B cell (primary cell): ENCODE measurements around the gene NADK2. TPM values are rescaled to one million over a fixed set of nuclear protein-coding genes. Genes with fewer than 3 reads are reported as not detected.
A peak's percentile ranks its signal among the peaks of the same experiment; 100 is the strongest.

ENCODE experiments used
- ATAC-seq: fragments of 200-7000 bp; cut with Tn5 transposase; one replicate; pipeline ENCODE4 v1.10.0; 2021; ENCODE audit warnings: low read depth, mild to moderate bottlenecking, moderate number of reproducible peaks, moderate library complexity
- CTCF ChIA-PET: fragments of 350-600 bp; sonication (Branson Sonifier 250); formaldehyde crosslinking; loops from one replicate; lab custom pipeline; 2021; ENCODE audit warnings: antibody characterized with exemption, inconsistent platforms; lab: Charles Lee
- POLR2A ChIA-PET: fragments of 350-600 bp; sonication (Branson Sonifier 250); formaldehyde crosslinking; loops from one replicate; lab custom pipeline; 2021; ENCODE audit warnings: antibody characterized with exemption; lab: Charles Lee
- DNase-seq: peaks from one replicate; pipeline ENCODE4 v3.0.0; 2013
- H2AFZ ChIP-seq: 2 replicates; pipeline ENCODE4 v1.6.1; 2012; ENCODE audit warnings: mild to moderate bottlenecking, low read depth, low read length; ENCODE audit not compliant: insufficient read depth, poor library complexity, severe bottlenecking
- H3K27ac ChIP-seq, 2 donors: 1 replicate in 1 of 2; 2 replicates in 1 of 2; pipeline ENCODE4 v1.5.1; 2012 to 2013; ENCODE audit warnings: low read length in 2 of 2, mild to moderate bottlenecking in 2 of 2, moderate library complexity in 1 of 2
- H3K27me3 ChIP-seq, 4 experiments: fragments of 200-600 bp in 1 of 4; sonication (generic) in 1 of 4; replicated peaks in 1 of 4; 1 replicate in 2 of 4; 2 replicates in 2 of 4; pipeline versions ENCODE4 v1.6.1 to v1.7.0; 2013 to 2016; ENCODE audit warnings: low read length in 3 of 4, mild to moderate bottlenecking in 2 of 4, mixed read lengths in 1 of 4, moderate library complexity in 1 of 4; ENCODE audit not compliant: insufficient read depth in 4 of 4, control insufficient read depth in 3 of 4; ENCODE audit errors: control extremely low read depth in 1 of 4
- H3K36me3 ChIP-seq, 2 experiments: replicated peaks in 1 of 2; 1 replicate in 1 of 2; 2 replicates in 1 of 2; pipeline versions ENCODE4 v1.6.1 to v1.7.1; 2013; ENCODE audit warnings: low read length in 1 of 2; ENCODE audit not compliant: insufficient read depth in 2 of 2, control insufficient read depth in 1 of 2; ENCODE audit errors: control extremely low read depth in 1 of 2, extremely low read depth in 1 of 2
- H3K4me1 ChIP-seq, 2 donors: fragments of 200-600 bp in 1 of 2; sonication (generic) in 1 of 2; 1 replicate in 1 of 2; 2 replicates in 1 of 2; pipeline versions ENCODE4 v1.5.1 to v1.6.1; 2013 to 2017; ENCODE audit warnings: low read length in 2 of 2; ENCODE audit not compliant: control insufficient read depth in 2 of 2, insufficient read depth in 2 of 2
- H3K4me2 ChIP-seq: replicated peaks from 2 replicates; pipeline ENCODE3; 2012; ENCODE audit warnings: mild to moderate bottlenecking, low read depth, low read length; ENCODE audit not compliant: poor library complexity, severe bottlenecking
- H3K4me3 ChIP-seq, 5 experiments: fragments of 200-600 bp in 1 of 5; sonication (generic) in 1 of 5; 1 replicate in 3 of 5; 2 replicates in 2 of 5; pipeline versions ENCODE4 v1.5.1 to v1.7.0; 2011 to 2016; ENCODE audit warnings: low read length in 4 of 5, mild to moderate bottlenecking in 4 of 5, low read depth in 2 of 5, control low read depth in 1 of 5, moderate library complexity in 1 of 5; ENCODE audit not compliant: insufficient read depth in 1 of 5; ENCODE audit errors: control extremely low read depth in 1 of 5, extremely low read depth in 1 of 5
- H3K79me2 ChIP-seq: fragments of 200-600 bp; sonication (generic); one replicate; pipeline ENCODE4 v1.6.0; 2016; ENCODE audit warnings: low read length; ENCODE audit not compliant: control insufficient read depth, insufficient read depth
- H3K9ac ChIP-seq: fragments of 200-600 bp; sonication (generic); 2 replicates; pipeline ENCODE4 v1.6.1; 2017; ENCODE audit warnings: mild to moderate bottlenecking, low read length, moderate library complexity
- H3K9me3 ChIP-seq, 3 donors: one replicate each; pipeline versions ENCODE4 v1.6.1 to v1.7.1; 2013; ENCODE audit warnings: low read length in 2 of 3; ENCODE audit not compliant: control insufficient read depth in 2 of 3, insufficient read depth in 1 of 3; ENCODE audit errors: control extremely low read depth in 1 of 3
- H4K20me1 ChIP-seq: 2 replicates; pipeline ENCODE4 v1.6.0; 2012; ENCODE audit warnings: mild to moderate bottlenecking, low read length; ENCODE audit not compliant: insufficient read depth, control insufficient read depth, poor library complexity, severe bottlenecking
- H3K27ac Mint-ChIP-seq: one replicate; pipeline ENCODE4 v1.8.0; 2021; ENCODE audit warnings: mixed read lengths
- H3K27me3 Mint-ChIP-seq: one replicate; pipeline ENCODE4 v1.8.0; 2021; ENCODE audit warnings: mixed read lengths
- H3K4me1 Mint-ChIP-seq: one replicate; pipeline ENCODE4 v1.8.0; 2021; ENCODE audit warnings: mixed read lengths
- H3K4me3 Mint-ChIP-seq: one replicate; pipeline ENCODE4 v1.8.0; 2021; ENCODE audit warnings: mixed read lengths
- H3K9me3 Mint-ChIP-seq: one replicate; pipeline ENCODE4 v1.8.0; 2022; ENCODE audit warnings: mixed read lengths; ENCODE audit not compliant: insufficient read depth
- EZH2 ChIP-seq: IDR thresholded peaks from 2 replicates; pipeline ENCODE4 v1.6.1; 2012; ENCODE audit warnings: borderline replicate concordance, low read depth, mild to moderate bottlenecking, moderate library complexity, low read length; ENCODE audit not compliant: insufficient read depth, poor library complexity, severe bottlenecking
- WGBS: methylation state at CpG from one replicate; pipeline ENCODE4 v1.1.5; 2013; ENCODE audit warnings: missing lambda C conversion rate; ENCODE audit not compliant: insufficient coverage; 5-methylcytosine and 5-hydroxymethylcytosine counted together
- intact Hi-C: fragments of 100-400 bp; cut with micrococcal nuclease; formaldehyde crosslinking; loops from one replicate; pipeline ENCODE4 v1.10.0; 2022
- polyA plus RNA-seq: library from polyadenylated mRNA; depleted of rRNA; stranded (reverse); fragments of >200 nt; gene quantifications from 2 replicates; pipeline ENCODE4 v1.2.3, GENCODE V29; 2012
- total RNA-seq, 2 donors: library from RNA; stranded (reverse); fragments of 120-200 nt in 1 of 2; gene quantifications; 1 replicate in 1 of 2; 2 replicates in 1 of 2; pipeline versions ENCODE4 v1.2.3 to v1.2.4, GENCODE V29; 2013 to 2022
- TF ChIP-seq, protein P1 (sequence below): fragments of 200-600 bp; IDR thresholded peaks from one replicate; pipeline ENCODE4 v1.8.0; 2022; ENCODE audit warnings: antibody characterized with exemption, mild to moderate bottlenecking

The NADK2 gene
- total and polyA plus RNA-seq, 2 donors (not counting 1 experiment from before 2014, with no cell fraction given): 3.3 to 18.6 TPM

DNA sequence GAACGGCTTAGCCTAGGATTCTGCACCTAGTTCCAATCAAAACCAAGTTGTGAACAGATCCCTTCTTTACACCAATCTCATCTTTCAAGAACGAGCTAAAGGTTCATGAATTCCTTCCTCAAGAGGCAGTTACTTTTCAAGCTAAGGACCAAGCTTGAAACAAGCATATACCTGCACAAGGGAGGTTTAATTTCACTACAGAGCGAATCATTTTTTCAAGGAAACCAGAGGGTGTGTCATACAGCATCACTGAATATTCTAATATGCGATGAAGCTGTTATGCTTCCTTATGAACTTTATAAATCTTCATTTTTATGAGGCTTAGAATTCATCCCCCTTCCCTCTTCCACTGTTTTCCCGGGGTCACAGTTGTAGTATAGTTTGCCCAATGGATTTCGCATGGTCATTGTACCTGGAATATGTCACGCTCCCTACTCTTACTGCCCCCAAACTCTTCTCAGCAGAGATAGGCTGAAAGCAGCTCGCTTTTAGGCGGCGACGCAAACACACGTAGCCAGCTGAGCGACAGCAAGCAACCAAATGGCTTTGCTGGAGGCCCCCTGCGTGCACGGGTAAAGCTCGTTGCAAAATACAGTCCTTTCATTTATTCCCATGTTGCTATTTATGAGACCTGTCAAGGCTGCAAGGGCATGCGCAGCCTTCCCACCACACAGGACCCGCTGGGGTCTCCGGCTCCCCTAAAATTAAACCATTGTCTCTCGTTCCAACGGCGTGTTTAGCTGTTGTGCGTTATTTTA is 90.9 kb downstream of the NADK2 start:
- CTCF ChIA-PET: interaction anchor here (0.8 to 2.8 kb wide), 4 partner anchors 28 to 545 kb away, joined by 3 to 16 read pairs (median 4); partner anchors contain the start of gene NADK2
- no peak for TF ChIP-seq EZH2
- TF ChIP-seq, protein P1, sequence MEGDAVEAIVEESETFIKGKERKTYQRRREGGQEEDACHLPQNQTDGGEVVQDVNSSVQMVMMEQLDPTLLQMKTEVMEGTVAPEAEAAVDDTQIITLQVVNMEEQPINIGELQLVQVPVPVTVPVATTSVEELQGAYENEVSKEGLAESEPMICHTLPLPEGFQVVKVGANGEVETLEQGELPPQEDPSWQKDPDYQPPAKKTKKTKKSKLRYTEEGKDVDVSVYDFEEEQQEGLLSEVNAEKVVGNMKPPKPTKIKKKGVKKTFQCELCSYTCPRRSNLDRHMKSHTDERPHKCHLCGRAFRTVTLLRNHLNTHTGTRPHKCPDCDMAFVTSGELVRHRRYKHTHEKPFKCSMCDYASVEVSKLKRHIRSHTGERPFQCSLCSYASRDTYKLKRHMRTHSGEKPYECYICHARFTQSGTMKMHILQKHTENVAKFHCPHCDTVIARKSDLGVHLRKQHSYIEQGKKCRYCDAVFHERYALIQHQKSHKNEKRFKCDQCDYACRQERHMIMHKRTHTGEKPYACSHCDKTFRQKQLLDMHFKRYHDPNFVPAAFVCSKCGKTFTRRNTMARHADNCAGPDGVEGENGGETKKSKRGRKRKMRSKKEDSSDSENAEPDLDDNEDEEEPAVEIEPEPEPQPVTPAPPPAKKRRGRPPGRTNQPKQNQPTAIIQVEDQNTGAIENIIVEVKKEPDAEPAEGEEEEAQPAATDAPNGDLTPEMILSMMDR: no peak
- peak overlapping the region; percentile 95 for H3K4me3 Mint-ChIP-seq
- Histone ChIP-seq H3K4me1 (peaks cover 19 to 25% of the 10 kb centered on the region in 2 donors), H3K36me3 (peaks cover 0 to 5% of the 10 kb centered on the region in 2 experiments), H3K4me2 (peak overlapping the region; percentile 87), H3K79me2 (peaks cover 88% of the 10 kb centered on the region), H3K9ac (peak overlapping the region; percentile 66), H4K20me1 (peaks cover 4% of the 10 kb centered on the region), H3K27ac (peak overlapping the region; percentile 55 to 83), H3K4me3 (peak overlapping the region; percentile 67 to 82 (median 78)), H3K27me3 (no peaks in the 10 kb centered on the region), H2AFZ (peak overlapping the region; percentile 81), H3K9me3 (no peaks in the 10 kb centered on the region)
- DNase-seq (peak; percentile 6), ATAC-seq (no peak)
- POLR2A ChIA-PET: interaction anchor here (0.8 to 2.3 kb wide), 2 partner anchors 91 to 1222 kb away, joined by 3 to 15 read pairs; partner anchors contain the start of gene NADK2
- H3K27ac Mint-ChIP-seq: peak overlapping the region; percentile 87
- WGBS: 3% methylated on average over 17 of the region's 23 CpGs
- no peaks in the 10 kb centered on the region for H3K27me3 Mint-ChIP-seq
- no peaks in the 10 kb centered on the region for H3K9me3 Mint-ChIP-seq
- peaks cover 46% of the 10 kb centered on the region for H3K4me1 Mint-ChIP-seq
- intact Hi-C loops: loop anchor here (2.0 kb wide), 1 partner anchor 1312 kb away; the partner anchor contains the start of gene TTC23L

GRCh38 chr5:36147681-36148080 is 94.0 kb downstream of the NADK2 start:
- Histone ChIP-seq H2AFZ (no peak overlapping the region), H3K27ac (no peak overlapping the region), H3K4me3 (no peak overlapping the region), H3K79me2 (peaks cover 70% of the 10 kb centered on the region), H3K36me3 (no peaks in the 10 kb centered on the region), H3K9me3 (no peaks in the 10 kb centered on the region), H3K4me1 (peaks cover 12 to 13% of the 10 kb centered on the region in 2 donors), H4K20me1 (peaks cover 6% of the 10 kb centered on the region), H3K27me3 (no peaks in the 10 kb centered on the region), H3K9ac (no peak overlapping the region), H3K4me2 (no peak overlapping the region)
- POLR2A ChIA-PET: no interaction called here
- H3K4me3 Mint-ChIP-seq: no peak overlapping the region
- CTCF ChIA-PET: no interaction called here
- no peaks in the 10 kb centered on the region for H3K27me3 Mint-ChIP-seq
- DNase-seq (no peak), ATAC-seq (no peak)
- H3K9me3 Mint-ChIP-seq: no peaks in the 10 kb centered on the region
- peaks cover 30% of the 10 kb centered on the region for H3K4me1 Mint-ChIP-seq
- intact Hi-C loops: no loop called here
- no peak for TF ChIP-seq EZH2
- TF ChIP-seq, protein P1: no peak
- no peak overlapping the region for H3K27ac Mint-ChIP-seq
- no CpG with 5 or more reads among the region's 2 CpGs for WGBS
